Right renal cortex interstitium (tissue), 3 donors: ENCODE data around the gene CAMSAP1. TPM values are rescaled to one million over a fixed set of nuclear protein-coding genes. Genes with fewer than 3 reads are reported as not detected.

ENCODE experiments used
- DNase-seq, 3 donors: peaks; one replicate each; pipeline ENCODE4 v3.0.0-alpha.2; 2013; ENCODE audit warnings: low read depth in 3 of 3, low spot score in 2 of 3
- polyA plus RNA-seq, 3 donors: library from polyadenylated mRNA; unstranded; fragments of 120-200 nt; gene quantifications; one replicate each; pipeline ENCODE4 v1.2.1, GENCODE V29; 2013; ENCODE audit not compliant: insufficient read length in 3 of 3

The CAMSAP1 gene
- polyA plus RNA-seq, 3 donors, result 21.5 to 25.0 (median 21.6) TPM

DNA sequence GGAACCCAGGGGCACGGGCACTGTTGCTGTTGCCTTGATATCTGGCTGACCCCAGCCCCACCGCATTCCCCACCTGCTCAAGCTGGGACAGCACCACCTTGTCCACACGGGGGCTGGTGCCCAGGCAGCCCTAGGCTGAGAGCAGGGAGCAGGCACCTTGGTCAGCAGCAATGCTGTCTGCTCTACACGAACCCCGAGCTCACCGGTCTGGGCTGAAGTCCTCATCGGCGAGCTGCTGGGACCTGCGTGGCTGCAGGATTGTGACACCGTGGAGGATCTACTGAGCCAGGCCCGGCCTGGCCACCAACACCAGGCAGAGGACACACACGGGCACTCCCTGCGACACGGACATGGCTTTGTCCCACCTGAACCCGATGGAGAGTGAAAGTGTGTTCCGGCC, 127.3 kb downstream of the CAMSAP1 start:
- no peak for DNase-seq

DNA sequence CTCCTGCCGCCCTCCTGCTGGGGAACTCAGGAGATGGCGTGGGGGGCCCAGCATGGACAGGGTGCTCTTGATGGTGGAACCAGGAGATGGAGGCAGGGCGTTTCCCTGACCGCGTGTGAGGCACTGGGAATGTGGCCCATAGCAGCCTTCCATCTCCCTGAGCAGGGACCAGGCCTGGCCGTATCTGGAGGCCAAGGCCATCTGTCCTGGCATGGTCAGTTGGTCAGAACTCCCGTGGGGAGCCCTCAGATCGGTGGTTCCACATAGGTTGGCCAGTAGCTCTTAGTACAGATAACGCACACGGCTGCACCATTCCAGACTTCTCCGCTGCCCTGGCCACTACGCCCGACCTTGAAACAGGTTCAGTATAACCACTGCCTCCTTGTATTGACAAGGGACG, 127.8 kb downstream of the CAMSAP1 start:
- no peak for DNase-seq

DNA sequence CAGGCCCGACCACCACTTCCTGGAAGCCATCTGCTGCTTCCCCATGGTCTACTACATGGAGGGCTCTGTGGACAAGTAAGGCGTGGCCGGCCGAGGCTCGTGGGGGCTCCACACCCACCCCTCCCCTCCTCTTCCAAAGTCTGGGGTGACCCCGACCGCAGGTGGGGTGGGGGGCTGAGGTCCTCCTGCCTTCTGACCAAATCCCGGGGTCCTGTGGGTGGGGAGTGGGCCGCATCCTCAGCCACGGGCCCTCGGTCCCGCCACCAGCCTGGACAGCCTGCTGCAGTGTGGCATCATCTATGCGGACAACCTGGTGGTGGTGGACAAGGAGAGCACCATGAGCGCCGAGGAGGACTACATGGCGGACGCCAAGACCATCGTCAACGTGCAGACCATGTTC, 128.9 kb downstream of the CAMSAP1 start:
- no peak for DNase-seq

DNA sequence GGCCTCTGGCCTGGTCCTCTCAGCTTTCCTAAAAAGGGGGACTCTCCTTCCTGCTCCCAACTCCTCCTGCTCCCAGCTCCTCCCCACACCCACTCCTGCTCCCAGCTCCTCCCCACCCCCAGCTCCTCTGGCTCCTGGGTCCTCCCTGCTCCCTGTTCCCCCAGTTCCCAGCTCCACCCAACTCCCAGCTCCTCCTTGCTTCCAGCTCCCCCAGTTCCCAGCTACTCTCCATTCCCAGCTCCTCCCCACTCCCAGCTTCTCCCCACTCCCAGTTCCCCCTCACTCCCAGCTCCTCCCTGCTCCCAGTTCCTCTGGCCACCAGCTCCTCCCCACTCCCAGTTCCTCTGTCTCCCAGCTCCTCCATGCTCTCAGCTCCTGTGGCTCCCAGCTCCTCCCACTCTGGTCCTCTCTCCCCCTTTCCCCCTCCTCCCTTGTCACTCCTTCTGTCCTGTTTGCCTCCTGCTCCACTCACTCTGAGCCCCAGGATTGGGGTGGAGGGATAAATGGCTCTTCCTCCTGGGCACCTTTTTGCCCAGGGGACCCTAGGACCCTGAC, 129.6 kb downstream of the CAMSAP1 start:
- no peak for DNase-seq

DNA sequence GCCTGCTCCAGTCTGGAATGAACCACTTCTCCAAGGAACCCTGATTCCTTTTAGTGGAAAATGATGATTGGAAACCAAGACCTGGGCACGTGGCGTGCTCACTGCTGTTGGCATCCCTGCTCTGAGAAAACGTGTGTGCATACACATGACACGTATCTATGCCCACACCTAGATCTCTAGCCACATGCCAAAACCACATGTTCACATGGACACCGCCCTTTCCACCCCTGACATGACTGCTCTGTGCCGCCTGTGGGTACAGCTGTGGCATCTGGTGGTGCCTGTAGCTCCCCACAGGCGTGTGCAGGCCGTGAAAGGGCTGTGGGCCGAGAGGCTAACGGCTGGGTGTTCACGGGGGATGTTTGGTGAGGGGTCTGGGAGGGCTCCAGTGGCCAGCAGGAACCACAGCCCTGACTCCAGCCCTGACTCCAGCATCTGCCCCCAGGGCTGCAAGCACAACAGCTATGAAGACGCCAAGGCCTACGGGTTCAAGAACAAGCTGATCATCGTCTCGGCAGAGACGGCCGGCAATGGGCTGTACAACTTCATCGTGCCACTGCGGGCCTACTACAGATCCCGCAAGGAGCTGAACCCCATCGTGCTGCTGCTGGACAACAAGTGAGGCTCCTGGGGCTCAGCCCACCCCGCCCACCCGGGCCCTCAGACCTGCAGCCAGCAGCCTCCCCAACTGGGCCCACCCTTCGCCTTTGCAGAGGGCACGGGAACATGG, 130.3 kb downstream of the CAMSAP1 start:
- no peak for DNase-seq

DNA sequence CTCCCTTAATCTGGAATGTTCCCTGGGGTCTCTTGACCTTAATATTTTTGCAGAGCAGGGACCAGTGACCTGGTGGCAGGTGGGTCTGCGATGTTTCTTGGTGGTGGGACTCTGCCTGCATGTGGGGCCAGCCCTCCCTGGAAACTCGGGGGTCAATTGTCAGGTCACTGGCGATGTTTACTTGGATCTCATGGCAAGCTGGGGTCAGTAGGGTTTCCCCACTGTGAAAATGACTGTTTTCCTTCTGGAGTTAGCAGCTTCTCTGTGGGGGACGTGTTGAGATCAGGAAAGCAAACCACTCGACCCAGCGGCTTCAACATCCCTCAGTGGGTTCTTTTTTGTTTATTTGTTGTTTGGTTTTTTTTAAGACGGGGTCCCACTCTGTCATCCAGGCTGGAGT, 131.4 kb downstream of the CAMSAP1 start:
- no peak for DNase-seq

DNA sequence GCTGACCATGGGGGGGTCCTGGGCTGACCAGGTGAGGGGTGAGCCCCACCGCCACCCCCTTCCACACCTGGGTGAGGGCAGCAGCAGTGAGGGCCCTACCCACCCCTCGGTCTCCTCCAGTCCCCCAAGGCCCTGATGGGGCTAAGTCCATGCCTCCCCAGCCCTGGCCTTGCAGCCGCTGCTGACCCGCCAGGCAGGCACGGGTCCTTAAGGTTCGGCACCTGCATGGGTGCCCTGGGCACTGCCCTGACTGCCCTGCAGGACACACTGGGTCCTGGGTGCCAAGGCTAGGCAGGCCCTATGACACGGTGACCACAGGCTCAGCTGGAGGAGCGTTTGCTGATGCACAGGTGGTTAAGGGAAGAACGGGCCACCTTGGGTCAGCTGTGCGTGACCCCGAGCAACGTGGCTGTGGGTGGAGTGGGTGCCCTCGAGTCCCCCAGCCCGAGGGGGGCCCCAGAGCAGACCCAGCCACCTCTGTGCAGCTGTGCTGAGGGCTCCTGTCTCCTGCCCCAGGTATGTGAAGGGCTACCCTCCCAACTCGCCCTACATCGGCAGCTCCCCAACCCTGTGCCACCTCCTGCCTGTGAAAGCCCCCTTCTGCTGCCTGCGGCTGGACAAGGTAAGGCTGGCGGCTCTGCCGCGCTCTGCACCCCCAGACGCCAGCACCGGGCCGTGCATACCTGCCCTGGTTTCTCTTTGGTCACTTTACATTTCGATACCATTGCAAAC, 132.4 kb downstream of the CAMSAP1 start:
- DNase-seq, result no peak

DNA sequence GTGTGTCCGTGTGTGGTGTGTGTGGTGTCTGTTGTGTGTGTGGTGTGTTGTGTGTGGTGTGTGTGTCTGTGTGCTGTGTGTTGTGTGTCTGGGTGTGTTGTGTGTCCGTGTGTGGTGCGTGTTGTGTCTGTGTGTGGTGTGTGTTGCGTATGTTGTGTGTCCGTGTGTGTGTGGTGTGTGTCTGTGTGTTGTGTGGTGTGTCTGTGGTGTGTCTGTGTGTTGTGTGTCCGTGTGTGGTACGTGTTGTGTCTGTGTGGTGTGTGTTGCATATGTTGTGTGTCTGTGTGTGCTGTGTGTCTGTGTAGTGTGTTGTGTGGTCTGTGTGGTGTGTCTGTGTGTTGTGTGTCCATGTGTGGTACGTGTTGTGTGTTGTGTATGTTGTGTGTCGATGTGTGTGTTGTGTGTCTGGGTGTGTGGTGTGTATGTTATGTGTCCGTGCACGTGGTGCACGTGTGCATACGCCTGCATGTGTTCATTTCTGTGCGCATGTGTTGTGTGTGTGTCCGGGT, 133.1 kb downstream of the CAMSAP1 start:
- no peak for DNase-seq

DNA sequence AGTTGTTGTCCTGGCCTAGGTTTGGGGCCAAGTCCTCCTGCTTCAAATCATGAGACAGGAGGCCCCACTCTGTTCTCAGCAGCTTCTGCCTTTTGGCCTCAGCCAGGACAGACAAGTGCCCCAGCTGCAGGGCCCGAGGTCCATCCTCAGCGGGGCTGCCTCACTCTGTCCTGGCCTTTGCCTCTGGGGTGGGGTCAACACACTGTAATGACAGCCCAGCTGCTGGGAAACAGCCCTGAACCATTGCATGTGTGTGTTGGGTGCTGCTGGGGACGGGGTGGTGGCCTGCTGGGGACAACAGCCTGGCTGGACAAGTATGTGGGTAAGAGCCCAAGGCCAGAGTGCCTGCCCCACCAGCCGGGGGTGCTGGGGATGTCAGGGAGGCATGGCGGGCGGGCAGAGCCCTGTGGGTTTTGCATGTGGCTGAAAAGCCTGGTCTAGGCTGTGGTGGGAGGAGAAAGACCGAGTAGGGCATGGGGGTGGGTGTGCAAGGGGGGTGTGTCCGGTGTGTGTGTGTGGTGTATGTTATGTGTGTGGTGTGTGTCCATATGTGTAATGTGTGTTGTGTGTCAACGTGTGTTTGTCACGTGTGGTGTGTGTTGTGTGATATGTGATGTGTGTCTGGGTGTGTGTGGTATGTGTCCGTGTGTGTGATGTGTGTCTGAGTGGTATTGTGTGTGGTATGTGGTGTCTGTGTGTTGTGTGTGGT, 133.7 kb downstream of the CAMSAP1 start:
- no peak for DNase-seq

DNA sequence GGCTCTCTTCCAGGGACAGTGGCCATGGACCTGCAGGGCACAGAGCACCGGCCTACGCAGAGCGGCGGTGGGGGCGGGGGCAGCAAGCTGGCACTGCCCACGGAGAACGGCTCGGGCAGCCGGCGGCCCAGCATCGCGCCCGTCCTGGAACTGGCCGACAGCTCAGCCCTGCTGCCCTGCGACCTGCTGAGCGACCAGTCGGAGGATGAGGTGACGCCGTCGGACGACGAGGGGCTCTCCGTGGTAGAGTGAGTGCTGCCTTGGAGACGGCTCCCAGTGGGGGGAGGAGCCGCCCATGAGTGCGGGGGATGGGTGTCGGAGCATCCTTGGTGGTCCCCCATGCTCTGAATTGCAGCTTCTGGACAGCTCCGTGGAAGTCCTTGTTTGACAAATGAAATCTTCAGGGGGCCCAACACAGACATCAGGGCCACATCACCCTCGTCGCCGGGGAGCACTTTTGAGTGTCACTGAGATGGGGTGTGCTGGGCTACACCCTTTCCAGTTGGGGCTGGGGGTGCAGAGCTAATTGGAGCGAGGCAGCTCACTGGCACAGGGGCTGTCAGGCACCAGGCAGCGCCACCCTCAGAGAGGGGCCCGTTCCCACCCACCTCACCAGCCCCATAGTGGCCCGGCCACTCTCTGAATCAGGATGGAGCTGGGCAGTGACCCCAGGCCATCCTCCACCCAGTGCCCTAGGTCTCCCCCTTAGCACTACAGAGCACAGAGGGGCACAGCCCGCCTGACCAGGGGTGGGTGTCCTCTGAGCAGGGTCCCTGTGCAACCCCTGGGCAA, 134.4 kb downstream of the CAMSAP1 start:
- no peak for DNase-seq

DNA sequence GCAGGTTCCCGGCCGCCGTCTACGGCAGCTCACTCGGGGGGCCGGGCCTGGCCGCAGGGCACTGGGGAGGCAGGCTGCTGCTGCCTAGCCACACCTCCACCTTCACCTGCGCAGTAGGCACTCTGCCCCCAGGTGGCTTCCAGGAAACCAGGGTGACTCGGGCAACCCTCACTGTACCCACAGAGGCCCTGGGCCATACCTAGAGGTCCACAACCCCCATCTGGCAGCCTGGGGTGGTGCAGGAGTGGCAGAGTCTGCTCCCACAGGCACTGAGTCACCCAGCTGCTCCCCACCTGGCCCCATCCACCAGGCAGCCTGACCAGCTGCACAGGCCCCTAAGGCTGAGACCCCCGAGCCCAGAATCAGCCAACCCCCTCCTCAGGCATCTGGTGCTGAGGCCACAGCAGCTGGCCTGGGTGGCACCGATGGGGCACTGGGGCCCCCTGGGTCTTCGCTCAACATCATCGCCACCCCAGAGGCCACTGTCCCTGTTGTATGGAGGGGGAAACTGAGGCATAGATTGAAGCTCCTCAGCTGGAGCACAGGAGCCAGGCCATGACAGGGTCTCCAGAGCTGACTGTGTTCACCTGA, 135.2 kb downstream of the CAMSAP1 start:
- no peak for DNase-seq

DNA sequence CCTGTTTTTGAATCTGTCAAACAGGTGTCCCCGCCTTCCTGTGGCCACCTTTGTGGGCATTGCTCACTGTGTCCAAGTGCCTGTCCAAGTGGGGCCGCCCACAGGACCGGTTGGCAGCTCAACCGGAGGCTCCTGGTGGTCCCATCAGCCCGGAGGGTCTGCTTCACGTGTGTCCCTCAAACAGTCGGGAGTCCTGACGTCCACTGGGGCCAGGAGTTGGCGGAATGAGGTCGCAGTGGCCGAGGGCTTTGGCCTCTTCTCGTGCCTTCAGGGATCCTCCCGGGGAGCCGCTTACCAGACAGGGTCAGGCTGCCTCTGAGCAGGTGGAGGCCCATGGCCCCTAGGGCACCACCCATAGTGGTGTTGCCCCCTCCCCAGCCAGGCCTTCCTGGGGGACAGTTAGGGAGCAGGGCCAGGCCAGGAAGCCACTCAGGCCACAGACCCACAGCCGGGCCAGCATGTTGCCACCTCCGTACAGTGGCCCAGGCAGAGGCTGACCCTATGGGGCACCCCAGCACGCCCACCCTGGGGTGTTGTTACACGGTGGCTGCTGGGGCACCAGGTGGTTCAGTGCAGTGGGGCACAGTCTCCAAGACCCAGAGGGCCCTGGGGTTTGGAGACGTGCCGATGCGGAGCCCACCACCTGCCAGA, 135.8 kb downstream of the CAMSAP1 start:
- no peak for DNase-seq

DNA sequence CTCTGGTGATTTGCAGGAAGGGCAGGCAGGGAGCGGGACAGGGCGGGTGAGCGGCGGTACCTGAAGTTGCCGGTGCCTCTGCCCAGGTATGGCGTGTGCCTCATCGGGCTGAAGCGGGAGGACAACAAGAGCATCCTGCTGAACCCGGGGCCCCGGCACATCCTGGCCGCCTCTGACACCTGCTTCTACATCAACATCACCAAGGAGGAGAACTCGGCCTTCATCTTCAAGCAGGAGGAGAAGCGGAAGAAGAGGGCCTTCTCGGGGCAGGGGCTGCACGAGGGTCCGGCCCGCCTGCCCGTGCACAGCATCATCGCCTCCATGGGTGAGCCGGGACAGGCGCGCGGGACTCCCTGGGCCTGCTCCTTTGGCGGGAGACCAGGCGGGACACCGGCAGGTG, 136.6 kb downstream of the CAMSAP1 start:
- DNase-seq, result no peak

DNA sequence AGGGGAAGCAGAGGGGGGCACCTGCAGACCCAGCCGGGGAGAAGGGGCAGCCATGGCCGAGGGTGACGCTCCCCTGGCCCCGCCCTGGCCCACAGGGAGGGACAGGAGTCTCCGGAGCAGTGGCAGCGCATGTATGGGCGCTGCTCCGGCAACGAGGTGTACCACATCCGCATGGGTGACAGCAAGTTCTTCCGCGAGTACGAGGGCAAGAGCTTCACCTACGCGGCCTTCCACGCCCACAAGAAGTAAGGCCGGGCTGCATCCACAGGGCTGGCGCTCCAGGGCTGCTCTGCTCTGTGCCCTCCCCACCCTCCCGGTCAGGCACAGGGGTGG, 137.2 kb downstream of the CAMSAP1 start:
- DNase-seq, result no peak

DNA sequence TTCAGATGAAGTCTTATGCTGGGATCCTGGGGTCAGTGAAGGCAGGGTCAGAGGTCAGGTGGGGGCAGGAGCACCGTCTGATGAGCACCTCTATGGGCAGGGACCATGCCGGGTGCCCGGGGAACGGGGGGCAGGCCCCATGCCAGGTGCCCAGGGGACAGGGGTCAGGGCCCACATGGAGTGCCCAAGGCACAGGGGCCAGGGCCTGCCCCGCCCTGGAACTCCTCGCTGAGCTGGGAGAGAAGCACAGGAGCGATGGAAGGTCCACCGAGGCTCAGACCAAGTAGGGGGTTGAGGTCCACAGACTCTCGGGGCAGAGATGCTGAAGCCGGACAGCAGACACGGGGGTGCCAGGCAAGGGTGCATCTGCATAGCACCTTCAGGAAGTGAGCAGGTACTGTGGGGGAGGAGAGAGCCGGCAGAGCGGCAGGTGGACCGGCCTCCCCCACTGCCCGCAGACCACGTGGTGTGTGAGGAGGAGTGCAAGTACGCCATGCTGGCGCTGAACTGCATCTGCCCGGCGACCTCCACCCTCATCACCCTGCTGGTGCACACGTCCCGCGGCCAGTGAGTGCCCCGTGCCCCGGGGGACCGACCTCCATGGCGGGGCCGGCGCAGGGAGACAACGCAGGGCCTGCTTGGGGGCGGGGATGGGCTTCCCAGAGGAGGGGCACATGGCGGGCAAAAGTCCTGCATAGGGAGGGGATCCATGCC, 137.7 kb downstream of the CAMSAP1 start:
- DNase-seq, result no peak

DNA sequence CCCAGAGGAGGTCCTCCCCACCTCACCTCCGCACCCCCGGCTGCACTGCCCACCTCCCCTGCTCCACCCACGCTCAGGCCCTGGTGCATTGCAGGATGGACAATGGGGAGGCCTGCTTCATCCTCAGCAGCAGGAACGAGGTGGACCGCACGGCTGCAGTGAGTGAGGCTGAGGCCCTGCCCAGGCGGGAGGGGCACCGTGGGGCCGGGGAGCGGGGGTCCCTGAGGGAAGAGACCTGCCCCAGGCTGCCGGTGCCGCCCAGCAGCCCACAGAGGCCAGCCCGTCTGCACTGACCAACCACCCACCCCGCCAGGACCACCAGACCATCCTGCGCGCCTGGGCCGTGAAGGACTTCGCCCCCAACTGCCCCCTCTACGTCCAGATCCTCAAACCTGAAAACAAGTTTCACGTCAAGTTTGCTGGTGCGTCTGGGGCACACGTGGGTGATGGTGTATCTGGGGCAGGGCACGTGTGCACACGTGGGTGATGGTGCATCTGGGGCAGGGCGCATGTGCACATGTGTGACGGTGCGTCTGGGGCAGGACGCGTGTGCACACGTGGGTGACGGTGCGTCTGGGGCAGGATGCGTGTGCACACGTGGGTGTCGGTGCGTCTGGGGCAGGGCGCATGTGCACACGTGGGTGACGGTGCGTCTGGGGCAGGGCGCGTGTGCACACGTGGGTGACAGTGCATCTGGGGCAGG, 138.7 kb downstream of the CAMSAP1 start:
- DNase-seq, result no peak

DNA sequence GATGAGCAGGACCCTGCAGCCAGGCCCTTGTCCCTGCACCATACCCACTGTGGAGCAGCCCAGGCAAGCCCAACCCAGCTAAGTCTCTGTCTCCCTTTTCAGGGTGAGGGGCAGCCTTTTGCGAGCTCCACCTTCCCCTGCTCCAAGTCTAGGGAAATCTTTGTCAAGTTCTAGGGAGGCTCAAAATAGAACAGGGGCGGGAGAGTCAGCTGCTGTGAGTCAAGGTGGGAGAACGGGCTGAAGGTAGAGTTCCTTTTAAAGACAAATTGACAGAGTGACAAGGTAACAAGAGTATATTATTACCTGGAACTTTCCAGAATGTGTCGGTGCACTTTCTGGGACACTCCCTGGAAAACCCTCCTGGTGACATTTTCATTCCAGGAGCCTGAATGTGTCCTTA, 140.6 kb downstream of the CAMSAP1 start:
- DNase-seq, result no peak

DNA sequence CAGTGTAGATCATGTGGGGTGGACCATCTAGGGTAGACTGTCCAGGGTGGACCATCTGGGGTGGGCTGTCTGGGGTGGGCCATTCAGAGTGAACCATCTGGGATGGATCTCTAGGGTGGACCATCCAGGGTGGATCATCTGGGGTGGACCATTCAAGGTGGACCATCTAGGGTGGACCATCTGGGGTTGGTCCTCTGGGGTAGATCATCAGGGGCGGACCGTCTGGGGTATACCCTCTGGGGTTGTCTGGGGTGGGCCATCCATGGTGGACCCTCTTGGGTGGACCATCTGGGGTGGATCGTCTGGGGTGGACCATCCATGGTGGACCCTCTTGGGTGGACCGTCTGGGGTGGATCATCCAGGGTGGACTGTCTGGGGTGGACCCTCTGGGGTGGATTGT, 141.1 kb downstream of the CAMSAP1 start:
- no peak for DNase-seq
